Measurements from ENCODE around the gene DAPK1. TPM values are rescaled to one million over a fixed set of nuclear protein-coding genes. Genes with fewer than 3 reads are reported as not detected.

The DAPK1 gene
- total and polyA plus RNA-seq, 2 donors (not counting 3 experiments of a cell fraction or from before 2014, with no cell fraction given) = 58.9 to 119 TPM

- TF ChIP-seq JUN (IDR thresholded peaks at IDR 0.05; ENCODE audit: borderline replicate concordance, insufficient read depth, insufficient read length, low read depth) (no peak), CTCF (IDR thresholded peaks at IDR 0.05; ENCODE audit: extremely low read depth in 1 of 2, insufficient read depth in 1 of 2, low read depth in 1 of 2, low read length in 2 of 2) (peak; percentile 69 to 76), FOS (IDR thresholded peaks at IDR 0.05; ENCODE audit: borderline replicate concordance, insufficient read depth, low read length) (no peak), MAX (IDR thresholded peaks at IDR 0.05; ENCODE audit: insufficient read depth, insufficient read length) (no peak), POLR2AphosphoS5 (IDR thresholded peaks at IDR 0.05; ENCODE audit: insufficient read depth, low read depth, low read length) (no peak)
- dilution Hi-C loops (cut with MboI; ENCODE audit: extremely low pct_ligation_motif_present, low sequenced_read_pairs) (no loop called here), intact Hi-C loops (cut with micrococcal nuclease) (loop anchor here (1.0 kb wide), 1 partner anchor 134 kb away; no protein-coding TSS in a partner anchor)
- Histone ChIP-seq H3K9ac (replicated peaks; ENCODE audit: extremely low read depth, insufficient read depth, low read length) (no peak overlapping the region), H3K79me2 (ENCODE audit: control insufficient read depth, insufficient read depth, low read length) (no peaks in the 10 kb centered on the region), H3K4me3 (replicated peaks in 1 of 3; ENCODE audit: insufficient read depth in 1 of 3, low read depth in 1 of 3, low read length in 3 of 3) (no peak overlapping the region), H3K9me3 (replicated peaks; ENCODE audit: control insufficient read depth, insufficient read depth, low read length) (no peaks in the 10 kb centered on the region), H3K27me3 (ENCODE audit: control insufficient read depth in 2 of 2, insufficient read depth in 2 of 2, low read length in 2 of 2) (no peaks in the 10 kb centered on the region), H3K36me3 (ENCODE audit: control insufficient read depth in 2 of 2, extremely low read depth in 1 of 2, insufficient read depth in 2 of 2, low read length in 2 of 2) (peaks cover 0 to 21% of the 10 kb centered on the region in 2 experiments), H3K4me1 (ENCODE audit: control insufficient read depth, extremely low read depth, insufficient read depth, low read length) (no peaks in the 10 kb centered on the region), H3K4me2 (ENCODE audit: insufficient read depth, low read length) (no peak overlapping the region), H2AFZ (ENCODE audit: low read depth, low read length) (no peak overlapping the region), H4K20me1 (replicated peaks; ENCODE audit: control insufficient read depth, extremely low read depth, insufficient read depth, low read length) (no peaks in the 10 kb centered on the region), H3K9me1 (replicated peaks; ENCODE audit: control insufficient read depth, extremely low read depth, insufficient read depth, low read length) (no peaks in the 10 kb centered on the region), H3K27ac (ENCODE audit: insufficient read depth, low read depth, low read length) (no peak overlapping the region)
- peak; percentile 57 for DNase-seq (ENCODE audit: low read depth, low spot score)
- FAIRE-seq = peak; percentile 95
- no TSS peak for BruUV-seq (replicated peaks)
- ChIA-PET CTCF (interaction anchor here (2.3 to 3.6 kb wide), 3 partner anchors 134 to 341 kb away, joined by 15 to 35 read pairs (median 23); no protein-coding TSS in a partner anchor), POLR2A (no interaction called here)
Observed at GRCh38 chr9:87678650-87679355, 181.1 kb downstream of the DAPK1 start.
